ENCODE data around the gene LCE1B. TPM values are rescaled to one million over a fixed set of nuclear protein-coding genes. Genes with fewer than 3 reads are reported as not detected.

The LCE1B gene
- total and polyA plus RNA-seq, 4 donors, result not detected

GRCh38 chr1:152861374-152861773 lies 49.6 kb downstream of the LCE1B start:
- H3K4me3 ChIP-seq (ENCODE audit: low read depth in 1 of 3, low read length in 3 of 3), result no peak overlapping the region
- H3K27ac ChIP-seq (ENCODE audit: low read depth in 1 of 2, low read length in 2 of 2), result no peak overlapping the region
- peaks cover 0 to 10% (median 0%) of the 10 kb centered on the region in 4 donors for H3K27me3 ChIP-seq (ENCODE audit: control insufficient read depth in 4 of 4, insufficient read depth in 4 of 4, low read length in 3 of 4)
- no peaks in the 10 kb centered on the region for H3K4me1 ChIP-seq (ENCODE audit: control insufficient read depth in 4 of 4, insufficient read depth in 4 of 4, low read length in 3 of 4)
- H3K9ac ChIP-seq (ENCODE audit: low read depth in 1 of 2, low read length in 2 of 2), result no peak overlapping the region
- TF ChIP-seq SP1 (IDR thresholded peaks at IDR 0.05) (no peak), HNF4G (IDR thresholded peaks at IDR 0.05) (no peak), NR2F2 (IDR thresholded peaks at IDR 0.05) (no peak), CTCF (IDR thresholded peaks at IDR 0.05; ENCODE audit: low read depth, low read length, missing input control) (no peak), EGR1 (IDR thresholded peaks at IDR 0.05; ENCODE audit: low read depth in 2 of 2) (no peak), FOXA2 (IDR thresholded peaks at IDR 0.05) (no peak), GABPA (IDR thresholded peaks at IDR 0.05 in 1 of 2, conservative IDR thresholded peaks at IDR 0.05 in 1 of 2) (no peak), ZBTB33 (IDR thresholded peaks at IDR 0.05) (no peak), JUND (IDR thresholded peaks at IDR 0.05) (no peak), ATF3 (IDR thresholded peaks at IDR 0.05) (no peak), RAD21 (IDR thresholded peaks at IDR 0.05) (no peak), FOXA1 (IDR thresholded peaks at IDR 0.05) (no peak), YY1 (IDR thresholded peaks at IDR 0.05) (no peak), HNF4A (conservative IDR thresholded peaks at IDR 0.05) (no peak), TAF1 (conservative IDR thresholded peaks at IDR 0.05) (no peak), RXRA (IDR thresholded peaks at IDR 0.05) (no peak)
- TF ChIP-seq, protein P1, sequence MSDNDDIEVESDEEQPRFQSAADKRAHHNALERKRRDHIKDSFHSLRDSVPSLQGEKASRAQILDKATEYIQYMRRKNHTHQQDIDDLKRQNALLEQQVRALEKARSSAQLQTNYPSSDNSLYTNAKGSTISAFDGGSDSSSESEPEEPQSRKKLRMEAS (IDR thresholded peaks at IDR 0.05), result no peak
- TF ChIP-seq, protein P2, sequence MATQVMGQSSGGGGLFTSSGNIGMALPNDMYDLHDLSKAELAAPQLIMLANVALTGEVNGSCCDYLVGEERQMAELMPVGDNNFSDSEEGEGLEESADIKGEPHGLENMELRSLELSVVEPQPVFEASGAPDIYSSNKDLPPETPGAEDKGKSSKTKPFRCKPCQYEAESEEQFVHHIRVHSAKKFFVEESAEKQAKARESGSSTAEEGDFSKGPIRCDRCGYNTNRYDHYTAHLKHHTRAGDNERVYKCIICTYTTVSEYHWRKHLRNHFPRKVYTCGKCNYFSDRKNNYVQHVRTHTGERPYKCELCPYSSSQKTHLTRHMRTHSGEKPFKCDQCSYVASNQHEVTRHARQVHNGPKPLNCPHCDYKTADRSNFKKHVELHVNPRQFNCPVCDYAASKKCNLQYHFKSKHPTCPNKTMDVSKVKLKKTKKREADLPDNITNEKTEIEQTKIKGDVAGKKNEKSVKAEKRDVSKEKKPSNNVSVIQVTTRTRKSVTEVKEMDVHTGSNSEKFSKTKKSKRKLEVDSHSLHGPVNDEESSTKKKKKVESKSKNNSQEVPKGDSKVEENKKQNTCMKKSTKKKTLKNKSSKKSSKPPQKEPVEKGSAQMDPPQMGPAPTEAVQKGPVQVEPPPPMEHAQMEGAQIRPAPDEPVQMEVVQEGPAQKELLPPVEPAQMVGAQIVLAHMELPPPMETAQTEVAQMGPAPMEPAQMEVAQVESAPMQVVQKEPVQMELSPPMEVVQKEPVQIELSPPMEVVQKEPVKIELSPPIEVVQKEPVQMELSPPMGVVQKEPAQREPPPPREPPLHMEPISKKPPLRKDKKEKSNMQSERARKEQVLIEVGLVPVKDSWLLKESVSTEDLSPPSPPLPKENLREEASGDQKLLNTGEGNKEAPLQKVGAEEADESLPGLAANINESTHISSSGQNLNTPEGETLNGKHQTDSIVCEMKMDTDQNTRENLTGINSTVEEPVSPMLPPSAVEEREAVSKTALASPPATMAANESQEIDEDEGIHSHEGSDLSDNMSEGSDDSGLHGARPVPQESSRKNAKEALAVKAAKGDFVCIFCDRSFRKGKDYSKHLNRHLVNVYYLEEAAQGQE (IDR thresholded peaks at IDR 0.05), result no peak
- DNase-seq (ENCODE audit: low spot score), result no peak
- no peaks in the 10 kb centered on the region for H3K36me3 ChIP-seq (ENCODE audit: control insufficient read depth in 4 of 4, insufficient read depth in 3 of 4, low read depth in 1 of 4, low read length in 3 of 4)
- 83% methylated on average over 4 of the region's 4 CpGs for WGBS
- H3K9me3 ChIP-seq (ENCODE audit: control insufficient read depth in 4 of 4, low read length in 3 of 4), result no peaks in the 10 kb centered on the region

Other genes starting within 250 kb of the LCE1B start
- not detected for gene LCE3E, start 245.2 kb upstream of the LCE1B start, total RNA-seq
- gene LCE3E, start 245.2 kb upstream of the LCE1B start, polyA plus RNA-seq, result not detected
- gene LCE3D, start 231.5 kb upstream of the LCE1B start, total RNA-seq, result not detected
- gene LCE3D, start 231.5 kb upstream of the LCE1B start, polyA plus RNA-seq, result not detected
- gene LCE3C, start 211.7 kb upstream of the LCE1B start, total RNA-seq, result not detected
- not detected for gene LCE3C, start 211.7 kb upstream of the LCE1B start, polyA plus RNA-seq
- gene LCE3B, start 198.2 kb upstream of the LCE1B start, total RNA-seq, result not detected
- not detected for gene LCE3B, start 198.2 kb upstream of the LCE1B start, polyA plus RNA-seq
- not detected for gene LCE3A, start 188.9 kb upstream of the LCE1B start, total RNA-seq
- not detected for gene LCE3A, start 188.9 kb upstream of the LCE1B start, polyA plus RNA-seq
- not detected for gene LCE2D, start 148.6 kb upstream of the LCE1B start, total RNA-seq
- not detected for gene LCE2D, start 148.6 kb upstream of the LCE1B start, polyA plus RNA-seq
- not detected for gene LCE2C, start 136.7 kb upstream of the LCE1B start, total RNA-seq
- not detected for gene LCE2C, start 136.7 kb upstream of the LCE1B start, polyA plus RNA-seq
- not detected for gene LCE2B, start 125.8 kb upstream of the LCE1B start, total RNA-seq
- not detected for gene LCE2B, start 125.8 kb upstream of the LCE1B start, polyA plus RNA-seq
- gene LCE2A, start 113.6 kb upstream of the LCE1B start, total RNA-seq, result not detected
- gene LCE2A, start 113.6 kb upstream of the LCE1B start, polyA plus RNA-seq, result not detected
- not detected for gene LCE4A, start 103.8 kb upstream of the LCE1B start, total RNA-seq
- not detected for gene LCE4A, start 103.8 kb upstream of the LCE1B start, polyA plus RNA-seq
- not detected for gene KPRP, start 53.9 kb upstream of the LCE1B start, total RNA-seq
- not detected for gene KPRP, start 53.9 kb upstream of the LCE1B start, polyA plus RNA-seq
- gene LCE1F, start 36.8 kb upstream of the LCE1B start, total RNA-seq, result not detected
- gene LCE1F, start 36.8 kb upstream of the LCE1B start, polyA plus RNA-seq, result not detected
- gene LCE1E, start 25.7 kb upstream of the LCE1B start, total RNA-seq, result not detected
- gene LCE1E, start 25.7 kb upstream of the LCE1B start, polyA plus RNA-seq, result not detected
- gene LCE1D, start 15.2 kb upstream of the LCE1B start, total RNA-seq, result not detected
- gene LCE1D, start 15.2 kb upstream of the LCE1B start, polyA plus RNA-seq, result not detected
- gene LCE1C, start 5.3 kb upstream of the LCE1B start, total RNA-seq, result not detected
- not detected for gene LCE1C, start 5.3 kb upstream of the LCE1B start, polyA plus RNA-seq
- not detected for gene LCE1A, start 15.5 kb downstream of the LCE1B start, total RNA-seq
- not detected for gene LCE1A, start 15.5 kb downstream of the LCE1B start, polyA plus RNA-seq
- gene LCE6A, start 30.9 kb downstream of the LCE1B start, total RNA-seq, result not detected
- gene LCE6A, start 30.9 kb downstream of the LCE1B start, polyA plus RNA-seq, result not detected
- gene LCE7A, start 48.0 kb downstream of the LCE1B start, total RNA-seq, result not detected
- not detected for gene LCE7A, start 48.0 kb downstream of the LCE1B start, polyA plus RNA-seq
- gene SMCP, start 66.4 kb downstream of the LCE1B start, total RNA-seq, result not detected
- gene SMCP, start 66.4 kb downstream of the LCE1B start, polyA plus RNA-seq, result not detected
- not detected for gene IVL, start 96.6 kb downstream of the LCE1B start, total RNA-seq
- gene IVL, start 96.6 kb downstream of the LCE1B start, polyA plus RNA-seq, result under 1 TPM in 1 of 2 donors, not detected in 1; 0.02 TPM
- not detected for gene SPRR5, start 135.2 kb downstream of the LCE1B start, total RNA-seq
- not detected for gene SPRR5, start 135.2 kb downstream of the LCE1B start, polyA plus RNA-seq
- not detected for gene SPRR4, start 158.7 kb downstream of the LCE1B start, total RNA-seq
- not detected for gene SPRR4, start 158.7 kb downstream of the LCE1B start, polyA plus RNA-seq
- gene SPRR1A, start 172.1 kb downstream of the LCE1B start, total RNA-seq, result not detected
- gene SPRR1A, start 172.1 kb downstream of the LCE1B start, polyA plus RNA-seq, result not detected
- not detected for gene SPRR3, start 189.8 kb downstream of the LCE1B start, total RNA-seq
- under 1 TPM in 1 of 2 donors, not detected in 1; 0.61 TPM for gene SPRR3, start 189.8 kb downstream of the LCE1B start, polyA plus RNA-seq
- gene SPRR1B, start 219.2 kb downstream of the LCE1B start, total RNA-seq, result not detected
- gene SPRR1B, start 219.2 kb downstream of the LCE1B start, polyA plus RNA-seq, result not detected
- gene SPRR2D, start 229.1 kb downstream of the LCE1B start, total RNA-seq, result not detected
- under 1 TPM in 1 of 2 donors, not detected in 1; 0.09 TPM for gene SPRR2D, start 229.1 kb downstream of the LCE1B start, polyA plus RNA-seq
- gene SPRR2A, start 245.5 kb downstream of the LCE1B start, total RNA-seq, result not detected
- gene SPRR2A, start 245.5 kb downstream of the LCE1B start, polyA plus RNA-seq, result not detected